Liver (tissue), 9 donors: ENCODE measurements around the gene SLC12A7. TPM values are rescaled to one million over a fixed set of nuclear protein-coding genes. Genes with fewer than 3 reads are reported as not detected.

Source experiments
- DNase-seq: peaks from one replicate; pipeline ENCODE4 v3.0.0-alpha.2; 2017; ENCODE audit warnings: low spot score
- H3K27ac ChIP-seq, 2 donors: one replicate each; pipeline ENCODE4 v1.7.0; 2013; ENCODE audit warnings: inconsistent platforms in 2 of 2, low read length in 2 of 2, control low read depth in 1 of 2, low read depth in 1 of 2, mild to moderate bottlenecking in 1 of 2
- H3K27me3 ChIP-seq, 4 donors: one replicate each; pipeline versions ENCODE4 v1.6.1 to v1.7.0; 2013; ENCODE audit warnings: low read length in 3 of 4, inconsistent platforms in 1 of 4, mild to moderate bottlenecking in 1 of 4, moderate library complexity in 1 of 4; ENCODE audit not compliant: control insufficient read depth in 4 of 4, insufficient read depth in 4 of 4
- H3K36me3 ChIP-seq, 4 donors: one replicate each; pipeline versions ENCODE4 v1.6.1 to v1.7.0; 2013; ENCODE audit warnings: low read length in 3 of 4, mild to moderate bottlenecking in 3 of 4, low read depth in 1 of 4, moderate library complexity in 1 of 4; ENCODE audit not compliant: control insufficient read depth in 4 of 4, insufficient read depth in 3 of 4
- H3K4me1 ChIP-seq, 4 donors: one replicate each; pipeline versions ENCODE4 v1.6.1 to v1.7.0; 2013; ENCODE audit warnings: low read length in 3 of 4, mild to moderate bottlenecking in 3 of 4, moderate library complexity in 1 of 4; ENCODE audit not compliant: control insufficient read depth in 4 of 4, insufficient read depth in 4 of 4
- H3K4me3 ChIP-seq, 3 donors: one replicate each; pipeline versions ENCODE4 v1.6.1 to v1.7.0; 2013; ENCODE audit warnings: low read length in 3 of 3, control low read depth in 1 of 3, low read depth in 1 of 3, mild to moderate bottlenecking in 1 of 3
- H3K9ac ChIP-seq, 2 donors: one replicate each; pipeline ENCODE4 v1.7.0; 2013; ENCODE audit warnings: low read length in 2 of 2, mild to moderate bottlenecking in 2 of 2, moderate library complexity in 2 of 2, control low read depth in 1 of 2, low read depth in 1 of 2
- H3K9me3 ChIP-seq, 4 donors: one replicate each; pipeline versions ENCODE4 v1.6.1 to v1.7.0; 2013; ENCODE audit warnings: low read length in 3 of 4; ENCODE audit not compliant: control insufficient read depth in 4 of 4
- EGR1 ChIP-seq, 2 donors: IDR thresholded peaks; 2 replicates each; pipeline ENCODE4 v1.6.1; 2016 to 2018; ENCODE audit warnings: antibody characterized with exemption in 2 of 2, low read depth in 2 of 2
- FOXA1 ChIP-seq: IDR thresholded peaks from 2 replicates; pipeline ENCODE4 v1.6.1; 2016; ENCODE audit warnings: antibody characterized with exemption
- FOXA2 ChIP-seq: IDR thresholded peaks from 2 replicates; pipeline ENCODE4 v1.6.1; 2016; ENCODE audit warnings: antibody characterized with exemption
- GABPA ChIP-seq, 2 donors: IDR thresholded peaks in 1 of 2; conservative IDR thresholded peaks in 1 of 2; 2 replicates each; pipeline ENCODE4 v1.6.1; 2016; ENCODE audit warnings: antibody characterized with exemption in 2 of 2, mild to moderate bottlenecking in 1 of 2, moderate library complexity in 1 of 2
- HNF4A ChIP-seq, 2 donors: conservative IDR thresholded peaks; 2 replicates each; pipeline ENCODE4 v1.6.1; 2016; ENCODE audit warnings: antibody characterized with exemption in 2 of 2, mild to moderate bottlenecking in 2 of 2
- HNF4G ChIP-seq: IDR thresholded peaks from 2 replicates; pipeline ENCODE4 v1.6.1; 2016; ENCODE audit warnings: antibody characterized with exemption
- JUND ChIP-seq, 2 donors: IDR thresholded peaks; 2 replicates each; pipeline ENCODE4 v1.6.1; 2016; ENCODE audit warnings: antibody characterized with exemption in 2 of 2
- NR2F2 ChIP-seq: IDR thresholded peaks from 2 replicates; pipeline ENCODE4 v1.6.1; 2016; ENCODE audit warnings: antibody characterized with exemption
- RAD21 ChIP-seq, 2 donors: IDR thresholded peaks; 2 replicates each; pipeline ENCODE4 v1.6.1; 2016; ENCODE audit warnings: antibody characterized with exemption in 2 of 2, mild to moderate bottlenecking in 2 of 2
- RXRA ChIP-seq, 2 donors: IDR thresholded peaks; 2 replicates each; pipeline ENCODE4 v1.6.1; 2017 to 2018; ENCODE audit warnings: antibody characterized with exemption in 2 of 2, mild to moderate bottlenecking in 1 of 2
- SP1 ChIP-seq: IDR thresholded peaks from 2 replicates; pipeline ENCODE4 v1.6.1; 2018; ENCODE audit warnings: antibody characterized with exemption, mild to moderate bottlenecking
- TAF1 ChIP-seq: conservative IDR thresholded peaks from 2 replicates; pipeline ENCODE4 v1.6.1; 2016; ENCODE audit warnings: antibody characterized with exemption, mild to moderate bottlenecking
- YY1 ChIP-seq: IDR thresholded peaks from 2 replicates; pipeline ENCODE4 v1.6.1; 2016; ENCODE audit warnings: antibody characterized with exemption, mild to moderate bottlenecking
- WGBS: extraction: QIAGEN DNeasy Blood & Tissue Kit; methylation state at CpG from one replicate; pipeline ENCODE4 v1.1.7; 2013; 5-methylcytosine and 5-hydroxymethylcytosine counted together
- polyA plus RNA-seq, 2 donors: library from polyadenylated mRNA; stranded (reverse) in 1 of 2; unstranded in 1 of 2; fragments of 200-250 nt in 1 of 2; fragments of >200 nt in 1 of 2; fragmentation: Nextera tagmentation in 1 of 2; extraction: Ambion mirVana in 1 of 2; gene quantifications; one replicate each; pipeline versions ENCODE4 v1.2.1 to v1.2.3, GENCODE V29; 2013 to 2015
- total RNA-seq, 2 donors: library from RNA; depleted of rRNA; stranded (reverse); fragments of >200 nt; gene quantifications; one replicate each; pipeline ENCODE4 v1.2.3, GENCODE V29; 2014
- TF ChIP-seq, protein P1 (sequence below): IDR thresholded peaks from 2 replicates; pipeline ENCODE4 v1.6.1; 2016; ENCODE audit warnings: antibody characterized with exemption, mild to moderate bottlenecking
- TF ChIP-seq, protein P2 (sequence below): IDR thresholded peaks from 2 replicates; pipeline ENCODE4 v1.6.1; 2016; ENCODE audit warnings: antibody characterized with exemption
- TF ChIP-seq, protein P3 (sequence below): IDR thresholded peaks from 2 replicates; pipeline ENCODE4 v1.6.1; 2016; ENCODE audit warnings: antibody characterized with exemption
- TF ChIP-seq, protein P4 (sequence below): fragments of 150-350 bp; IDR thresholded peaks from 2 replicates; pipeline ENCODE4 v1.5.1; 2017; ENCODE audit warnings: improper control_type of control experiment, low read depth, low read length; ENCODE audit not compliant: missing input control
- TF ChIP-seq, protein P5 (sequence below): IDR thresholded peaks from 2 replicates; pipeline ENCODE4 v1.6.1; 2016; ENCODE audit warnings: antibody characterized with exemption
- donor health status: healthy.
- donor health status: healthy.
- donor health status: healthy.
- donor health status: healthy.
- donor health status: healthy.

The SLC12A7 gene
- total and polyA plus RNA-seq, 4 donors = 12.3 to 64.2 (median 28.9) TPM

DNA sequence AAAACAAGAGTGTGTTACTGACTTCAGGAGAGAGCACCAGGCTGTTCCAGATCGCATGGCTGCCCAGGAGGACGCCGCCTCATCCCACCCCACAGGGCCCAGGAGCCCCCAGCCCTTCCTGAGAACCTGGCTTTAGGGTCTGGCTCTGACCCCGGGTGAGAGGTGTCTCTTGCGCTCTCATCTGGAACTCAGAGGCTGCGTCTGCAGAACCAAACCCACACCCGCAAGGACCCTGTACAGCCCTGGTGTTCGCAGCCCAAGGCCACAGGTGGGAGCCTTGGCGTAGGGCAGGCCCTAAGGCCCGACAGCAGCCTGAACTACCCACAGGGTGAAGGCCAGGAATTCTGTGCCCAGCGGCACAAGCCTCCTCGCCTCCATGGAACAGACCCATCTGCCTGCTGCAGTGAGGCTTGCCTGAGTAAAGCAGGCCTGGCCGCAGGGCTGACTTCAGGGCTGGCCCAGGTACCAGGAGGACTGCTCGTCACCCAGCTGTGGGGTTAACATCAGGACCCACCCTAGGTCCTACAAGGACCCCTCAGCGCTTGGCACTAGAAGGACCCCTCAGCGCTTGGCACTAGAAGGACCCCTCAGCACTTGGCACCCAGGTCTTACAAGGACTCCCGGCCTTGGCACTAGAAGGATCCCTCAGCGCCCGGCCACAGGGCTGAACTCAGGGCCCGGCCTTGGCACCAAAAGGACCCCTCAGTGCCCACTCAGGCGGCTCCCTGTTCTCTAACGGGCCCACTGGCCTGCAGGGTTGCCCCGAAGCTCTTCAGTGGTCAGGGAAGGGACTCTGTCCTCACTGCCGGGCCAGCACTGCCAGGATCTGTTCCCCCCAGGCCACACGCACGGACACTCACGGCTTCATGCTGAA lies 55.0 kb downstream of the SLC12A7 start:
- WGBS = 92% methylated on average over 27 of the region's 27 CpGs
- H3K27me3 ChIP-seq = no peaks in the 10 kb centered on the region
- no peak for DNase-seq
- H3K27ac ChIP-seq = no peak overlapping the region
- H3K4me1 ChIP-seq = peaks cover 0 to 27% (median 17%) of the 10 kb centered on the region in 4 donors
- H3K4me3 ChIP-seq = no peak overlapping the region
- no peaks in the 10 kb centered on the region for H3K9me3 ChIP-seq
- no peak overlapping the region for H3K9ac ChIP-seq
- TF ChIP-seq HNF4A (conservative IDR thresholded peaks at IDR 0.05) (no peak), EGR1 (IDR thresholded peaks at IDR 0.05; ENCODE audit: low read depth in 2 of 2) (no peak), RXRA (IDR thresholded peaks at IDR 0.05) (no peak), GABPA (IDR thresholded peaks at IDR 0.05 in 1 of 2, conservative IDR thresholded peaks at IDR 0.05 in 1 of 2) (no peak), NR2F2 (no peak), JUND (IDR thresholded peaks at IDR 0.05) (no peak), HNF4G (no peak), TAF1 (no peak), YY1 (no peak), RAD21 (IDR thresholded peaks at IDR 0.05) (no peak), FOXA2 (no peak), FOXA1 (no peak), SP1 (no peak)
- TF ChIP-seq, protein P1, sequence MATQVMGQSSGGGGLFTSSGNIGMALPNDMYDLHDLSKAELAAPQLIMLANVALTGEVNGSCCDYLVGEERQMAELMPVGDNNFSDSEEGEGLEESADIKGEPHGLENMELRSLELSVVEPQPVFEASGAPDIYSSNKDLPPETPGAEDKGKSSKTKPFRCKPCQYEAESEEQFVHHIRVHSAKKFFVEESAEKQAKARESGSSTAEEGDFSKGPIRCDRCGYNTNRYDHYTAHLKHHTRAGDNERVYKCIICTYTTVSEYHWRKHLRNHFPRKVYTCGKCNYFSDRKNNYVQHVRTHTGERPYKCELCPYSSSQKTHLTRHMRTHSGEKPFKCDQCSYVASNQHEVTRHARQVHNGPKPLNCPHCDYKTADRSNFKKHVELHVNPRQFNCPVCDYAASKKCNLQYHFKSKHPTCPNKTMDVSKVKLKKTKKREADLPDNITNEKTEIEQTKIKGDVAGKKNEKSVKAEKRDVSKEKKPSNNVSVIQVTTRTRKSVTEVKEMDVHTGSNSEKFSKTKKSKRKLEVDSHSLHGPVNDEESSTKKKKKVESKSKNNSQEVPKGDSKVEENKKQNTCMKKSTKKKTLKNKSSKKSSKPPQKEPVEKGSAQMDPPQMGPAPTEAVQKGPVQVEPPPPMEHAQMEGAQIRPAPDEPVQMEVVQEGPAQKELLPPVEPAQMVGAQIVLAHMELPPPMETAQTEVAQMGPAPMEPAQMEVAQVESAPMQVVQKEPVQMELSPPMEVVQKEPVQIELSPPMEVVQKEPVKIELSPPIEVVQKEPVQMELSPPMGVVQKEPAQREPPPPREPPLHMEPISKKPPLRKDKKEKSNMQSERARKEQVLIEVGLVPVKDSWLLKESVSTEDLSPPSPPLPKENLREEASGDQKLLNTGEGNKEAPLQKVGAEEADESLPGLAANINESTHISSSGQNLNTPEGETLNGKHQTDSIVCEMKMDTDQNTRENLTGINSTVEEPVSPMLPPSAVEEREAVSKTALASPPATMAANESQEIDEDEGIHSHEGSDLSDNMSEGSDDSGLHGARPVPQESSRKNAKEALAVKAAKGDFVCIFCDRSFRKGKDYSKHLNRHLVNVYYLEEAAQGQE = no peak
- TF ChIP-seq, protein P2, sequence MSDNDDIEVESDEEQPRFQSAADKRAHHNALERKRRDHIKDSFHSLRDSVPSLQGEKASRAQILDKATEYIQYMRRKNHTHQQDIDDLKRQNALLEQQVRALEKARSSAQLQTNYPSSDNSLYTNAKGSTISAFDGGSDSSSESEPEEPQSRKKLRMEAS = no peak
- TF ChIP-seq, protein P3, sequence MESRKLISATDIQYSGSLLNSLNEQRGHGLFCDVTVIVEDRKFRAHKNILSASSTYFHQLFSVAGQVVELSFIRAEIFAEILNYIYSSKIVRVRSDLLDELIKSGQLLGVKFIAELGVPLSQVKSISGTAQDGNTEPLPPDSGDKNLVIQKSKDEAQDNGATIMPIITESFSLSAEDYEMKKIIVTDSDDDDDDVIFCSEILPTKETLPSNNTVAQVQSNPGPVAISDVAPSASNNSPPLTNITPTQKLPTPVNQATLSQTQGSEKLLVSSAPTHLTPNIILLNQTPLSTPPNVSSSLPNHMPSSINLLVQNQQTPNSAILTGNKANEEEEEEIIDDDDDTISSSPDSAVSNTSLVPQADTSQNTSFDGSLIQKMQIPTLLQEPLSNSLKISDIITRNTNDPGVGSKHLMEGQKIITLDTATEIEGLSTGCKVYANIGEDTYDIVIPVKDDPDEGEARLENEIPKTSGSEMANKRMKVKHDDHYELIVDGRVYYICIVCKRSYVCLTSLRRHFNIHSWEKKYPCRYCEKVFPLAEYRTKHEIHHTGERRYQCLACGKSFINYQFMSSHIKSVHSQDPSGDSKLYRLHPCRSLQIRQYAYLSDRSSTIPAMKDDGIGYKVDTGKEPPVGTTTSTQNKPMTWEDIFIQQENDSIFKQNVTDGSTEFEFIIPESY = no peak
- TF ChIP-seq, protein P4, sequence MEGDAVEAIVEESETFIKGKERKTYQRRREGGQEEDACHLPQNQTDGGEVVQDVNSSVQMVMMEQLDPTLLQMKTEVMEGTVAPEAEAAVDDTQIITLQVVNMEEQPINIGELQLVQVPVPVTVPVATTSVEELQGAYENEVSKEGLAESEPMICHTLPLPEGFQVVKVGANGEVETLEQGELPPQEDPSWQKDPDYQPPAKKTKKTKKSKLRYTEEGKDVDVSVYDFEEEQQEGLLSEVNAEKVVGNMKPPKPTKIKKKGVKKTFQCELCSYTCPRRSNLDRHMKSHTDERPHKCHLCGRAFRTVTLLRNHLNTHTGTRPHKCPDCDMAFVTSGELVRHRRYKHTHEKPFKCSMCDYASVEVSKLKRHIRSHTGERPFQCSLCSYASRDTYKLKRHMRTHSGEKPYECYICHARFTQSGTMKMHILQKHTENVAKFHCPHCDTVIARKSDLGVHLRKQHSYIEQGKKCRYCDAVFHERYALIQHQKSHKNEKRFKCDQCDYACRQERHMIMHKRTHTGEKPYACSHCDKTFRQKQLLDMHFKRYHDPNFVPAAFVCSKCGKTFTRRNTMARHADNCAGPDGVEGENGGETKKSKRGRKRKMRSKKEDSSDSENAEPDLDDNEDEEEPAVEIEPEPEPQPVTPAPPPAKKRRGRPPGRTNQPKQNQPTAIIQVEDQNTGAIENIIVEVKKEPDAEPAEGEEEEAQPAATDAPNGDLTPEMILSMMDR = no peak
- TF ChIP-seq, protein P5, sequence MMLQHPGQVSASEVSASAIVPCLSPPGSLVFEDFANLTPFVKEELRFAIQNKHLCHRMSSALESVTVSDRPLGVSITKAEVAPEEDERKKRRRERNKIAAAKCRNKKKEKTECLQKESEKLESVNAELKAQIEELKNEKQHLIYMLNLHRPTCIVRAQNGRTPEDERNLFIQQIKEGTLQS = no peak
- H3K36me3 ChIP-seq = peaks cover 24 to 80% (median 41%) of the 10 kb centered on the region in 4 donors
